Left colon (tissue), 2 donors: ENCODE data around the gene SERPINB2. TPM values are rescaled to one million over a fixed set of nuclear protein-coding genes. Genes with fewer than 3 reads are reported as not detected.
"Not testable (repeated sequence)": the region's sequence is repeated elsewhere in the genome, so short reads cannot be mapped to it uniquely, and the experiment has no call there.

Source experiments
- ATAC-seq: fragments of 200-7000 bp; cut with Tn5 transposase; one replicate; pipeline ENCODE4 v1.9.1; 2020; ENCODE audit warnings: mild to moderate bottlenecking, moderate library complexity
- DNase-seq, 2 donors: peaks; one replicate each; pipeline ENCODE4 v3.0.0-alpha.2; 2020
- intact Hi-C, 2 donors: fragments of 100-400 bp; cut with DNase I in 1 of 2; cut with micrococcal nuclease in 1 of 2; formaldehyde crosslinking; loops; one replicate each; pipeline versions ENCODE4 v1.11.2 to v1.14.0; 2022; cut with DNase I, micrococcal nuclease
- total RNA-seq, 2 donors: library from RNA; stranded (reverse); fragmentation: NEBNext Ultra II Directional; extraction: Animal tissue kit (Norgen Biotek cat#: 25700); gene quantifications; one replicate each; pipeline ENCODE4 v1.2.1, GENCODE V29; 2021
- donor health status: DM: no; HTN: no; CAD: no.
- donor health status: DM: yes; HTN: yes; CAD: no.

The SERPINB2 gene
- total RNA-seq, 2 donors from 2014 or later = not detected

GRCh38 chr18:63922049-63922448 is 34.5 kb downstream of the SERPINB2 start:
- intact Hi-C loops = no loop called here
- ATAC-seq = no peak
- no peak for DNase-seq

- DNase-seq (no peak), ATAC-seq (no peak)
- intact Hi-C loops = no loop called here
Observed at GRCh38 chr18:63924551-63924950, 37.0 kb downstream of the SERPINB2 start.

GRCh38 chr18:63928331-63928730 is 40.8 kb downstream of the SERPINB2 start:
- ATAC-seq (no peak), DNase-seq (no peak)
- intact Hi-C loops = no loop called here

GRCh38 chr18:63929369-63929768 is 41.9 kb downstream of the SERPINB2 start:
- ATAC-seq, DNase-seq, intact Hi-C loops: not testable (repeated sequence)

- intact Hi-C loops = no loop called here
- no peak for DNase-seq
- no peak for ATAC-seq
Observed at GRCh38 chr18:63930773-63931354, 43.4 kb downstream of the SERPINB2 start.

- intact Hi-C loops = no loop called here
- DNase-seq (peak; percentile 77 to 86), ATAC-seq (peak; percentile 100)
Observed at GRCh38 chr18:63936156-63936931, 48.8 kb downstream of the SERPINB2 start.

GRCh38 chr18:63936932-63937393 is 49.5 kb downstream of the SERPINB2 start:
- intact Hi-C loops = no loop called here
- ATAC-seq (no peak), DNase-seq (no peak)

- intact Hi-C loops = no loop called here
- DNase-seq = no peak
- no peak for ATAC-seq
Observed at GRCh38 chr18:63940008-63940407, 52.5 kb downstream of the SERPINB2 start.

GRCh38 chr18:63940543-63941050 is 53.1 kb downstream of the SERPINB2 start:
- intact Hi-C loops, DNase-seq, ATAC-seq: not testable (repeated sequence)

GRCh38 chr18:63947051-63947790 is 59.7 kb downstream of the SERPINB2 start:
- intact Hi-C loops = no loop called here

GRCh38 chr18:63949068-63949737 is 61.7 kb downstream of the SERPINB2 start, which contains the start of gene HMSD:
Gene HMSD, plus strand, starts transcription at chr18:63949301. Its CDS starts 4,155 bp downstream, at chr18:63953456.
- peak; percentile 66 to 73 for DNase-seq
- ATAC-seq = peak; percentile 100
- intact Hi-C loops = no loop called here

More at GRCh38 chr18:63947051-63947790, 59.7 kb downstream of the SERPINB2 start:
- DNase-seq (no peak), ATAC-seq (no peak)

GRCh38 chr18:63951302-63951705 is 63.8 kb downstream of the SERPINB2 start:
- DNase-seq (no peak), ATAC-seq (no peak)
- intact Hi-C loops = no loop called here

Other genes with a start within 250 kb of the SERPINB2 start
- not detected for gene SERPINB4, start 243.4 kb upstream of the SERPINB2 start, total RNA-seq
- not detected for gene SERPINB3, start 225.8 kb upstream of the SERPINB2 start, total RNA-seq
- not detected for gene SERPINB11, start 184.7 kb upstream of the SERPINB2 start, total RNA-seq
- gene SERPINB7, start 112.3 kb upstream of the SERPINB2 start, total RNA-seq = under 1 TPM in 1 of 2 donors, not detected in 1; 0.22 TPM
- gene SERPINB10, start 20.3 kb downstream of the SERPINB2 start, total RNA-seq = not detected
- gene HMSD, start 61.6 kb downstream of the SERPINB2 start, total RNA-seq = under 1 TPM in 1 of 2 donors, not detected in 1; 0.55 TPM
- 10 to 100 TPM; 19.3 to 37.8 TPM for gene SERPINB8, start 82.4 kb downstream of the SERPINB2 start, total RNA-seq